NCI-H526 treated with DMSO at 0.1 percent for 48 hours (cell line): ENCODE data around the gene CBL.
"Not testable (repeated sequence)": the region's sequence is repeated elsewhere in the genome, so short reads cannot be mapped to it uniquely, and the experiment has no call there.

Source experiments
- DNase-seq: peaks from one replicate; lab custom pipeline; 2025; lab: John Stamatoyannopoulos, UW

Gene CBL

GRCh38 chr11:119185981-119186634 is 20.0 kb upstream of the CBL start:
- DNase-seq = no peak

GRCh38 chr11:119187123-119187892 is 18.8 kb upstream of the CBL start:
- no peak for DNase-seq

DNA sequence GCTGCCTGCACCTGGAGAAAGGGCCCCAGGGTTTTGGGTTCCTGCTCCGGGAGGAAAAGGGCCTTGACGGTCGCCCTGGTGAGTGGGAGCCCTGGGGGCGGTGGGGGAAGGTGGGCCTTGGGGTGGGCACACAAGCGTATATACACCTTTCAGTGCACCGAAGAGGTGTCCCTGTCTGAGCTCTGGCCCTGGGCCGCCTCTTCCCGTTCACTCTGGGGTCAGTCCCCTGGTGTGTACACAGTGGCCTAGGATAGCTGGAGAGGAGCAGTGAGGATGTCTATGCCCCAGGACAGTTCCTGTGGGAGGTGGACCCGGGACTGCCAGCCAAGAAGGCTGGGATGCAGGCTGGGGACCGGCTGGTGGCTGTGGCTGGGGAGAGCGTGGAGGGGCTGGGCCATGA is 18.1 kb upstream of the CBL start:
- no peak for DNase-seq

DNA sequence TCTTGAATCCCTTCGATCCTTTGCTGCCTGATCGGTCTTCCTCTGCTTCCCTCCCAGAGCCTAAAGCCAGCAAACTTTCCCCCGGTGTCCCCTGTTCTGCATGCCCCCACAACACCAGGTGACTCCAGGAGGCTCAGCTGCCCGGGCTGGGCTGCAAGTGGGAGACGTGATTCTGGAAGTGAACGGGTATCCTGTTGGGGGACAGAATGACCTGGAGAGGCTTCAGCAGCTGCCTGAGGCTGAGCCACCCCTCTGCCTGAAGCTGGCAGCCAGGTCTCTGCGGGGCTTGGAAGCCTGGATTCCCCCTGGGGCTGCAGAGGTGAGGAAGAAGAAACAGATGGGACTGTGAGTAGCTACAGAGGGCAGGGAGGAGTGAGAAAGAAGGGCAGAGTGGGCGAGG is 17.3 kb upstream of the CBL start:
- no peak for DNase-seq

DNA sequence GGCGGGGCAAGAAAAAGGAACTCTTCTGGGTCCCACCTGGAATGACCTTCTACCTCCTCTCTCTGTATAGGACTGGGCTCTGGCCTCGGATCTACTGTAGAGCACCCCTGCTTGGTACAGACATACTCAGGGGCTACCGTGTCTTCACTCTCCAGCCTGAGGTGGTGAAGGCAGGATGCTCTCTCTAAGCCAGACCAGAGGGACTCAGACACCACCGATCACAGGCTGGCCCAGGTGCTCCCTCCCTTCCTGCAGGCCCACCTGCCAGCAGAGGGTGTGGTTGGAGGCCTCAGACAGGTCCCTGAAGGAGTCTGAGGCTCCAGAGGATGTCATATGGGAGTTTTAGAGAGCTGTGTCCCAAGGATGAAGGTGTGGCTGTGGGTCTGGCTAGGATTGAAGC is 16.7 kb upstream of the CBL start:
- no peak for DNase-seq

DNA sequence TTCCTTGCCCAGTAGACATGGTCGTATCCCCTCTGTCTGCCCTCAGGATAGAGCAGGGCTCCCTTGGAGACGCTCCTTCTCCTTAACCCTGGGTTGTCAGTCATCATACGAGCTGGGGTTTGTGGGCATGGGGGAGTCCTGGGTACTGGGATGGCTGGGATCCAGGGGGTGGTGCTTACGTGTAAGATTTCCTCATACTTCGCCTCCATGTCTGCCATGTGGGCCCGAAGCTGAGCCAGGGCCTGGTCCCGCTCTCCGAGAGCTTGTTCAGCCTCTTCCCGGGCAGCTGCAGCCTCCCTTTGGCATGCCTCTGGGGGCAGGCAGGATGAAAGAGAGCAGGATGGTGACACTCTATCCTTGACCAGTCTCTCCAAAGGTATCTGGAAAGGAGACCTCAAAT is 15.6 kb upstream of the CBL start:
- DNase-seq = no peak

GRCh38 chr11:119191265-119191664 is 14.9 kb upstream of the CBL start:
- DNase-seq = not testable (repeated sequence)

GRCh38 chr11:119192111-119192510 is 14.0 kb upstream of the CBL start:
- DNase-seq = no peak

DNA sequence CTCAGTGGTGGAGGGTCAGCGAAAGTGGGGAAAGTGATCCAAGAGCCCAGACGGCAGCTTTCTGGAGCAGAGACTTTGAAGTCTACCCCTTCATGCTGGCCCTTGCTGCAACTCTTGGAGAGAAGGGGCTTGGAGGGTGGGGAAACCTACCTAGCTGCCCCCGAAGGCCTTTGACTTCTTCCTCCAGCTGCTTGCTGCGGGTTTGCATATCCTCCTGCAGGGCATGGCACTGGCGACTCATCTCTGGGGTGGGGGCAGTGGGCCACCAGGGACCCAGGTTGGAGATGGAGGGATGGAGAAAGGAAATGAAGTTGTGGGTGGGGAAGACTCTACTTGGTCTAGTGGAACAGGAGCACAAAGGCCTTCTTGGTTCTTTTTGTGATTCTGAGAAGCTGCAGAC is 13.1 kb upstream of the CBL start:
- DNase-seq = no peak

- DNase-seq = no peak
These were observed 12.5 kb upstream of the CBL start for GRCh38 chr11:119193626-119194025.

- DNase-seq = no peak
These were observed 11.2 kb upstream of the CBL start for GRCh38 chr11:119194811-119195440.

- DNase-seq = no peak
These were observed 10.5 kb upstream of the CBL start for GRCh38 chr11:119195680-119196079.

GRCh38 chr11:119196833-119197483 is 9.2 kb upstream of the CBL start:
- peak; percentile 97 for DNase-seq

DNA sequence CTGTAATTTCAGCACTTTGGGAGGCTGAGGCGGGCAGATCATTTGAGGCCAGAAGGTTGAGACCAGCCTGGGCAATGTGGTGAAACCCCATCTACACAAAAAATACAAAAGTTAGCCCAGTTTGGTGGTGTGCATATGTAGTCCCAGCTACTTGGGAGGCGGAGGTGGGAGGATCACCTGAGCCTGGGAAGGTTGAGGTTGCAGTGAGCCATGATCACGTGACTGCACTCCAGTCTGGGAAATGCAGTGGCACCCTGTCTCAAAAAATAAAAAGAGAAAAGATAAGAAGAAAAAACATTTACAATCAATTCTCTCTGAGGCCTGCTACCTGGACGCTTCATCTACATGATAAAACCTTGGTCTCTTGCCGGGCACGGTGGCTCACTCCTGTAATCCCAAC is 7.2 kb upstream of the CBL start:
- DNase-seq = no peak

GRCh38 chr11:119201236-119201635 is 4.9 kb upstream of the CBL start:
- not testable (repeated sequence) for DNase-seq

- no peak for DNase-seq
These were observed 3.6 kb upstream of the CBL start for GRCh38 chr11:119202554-119202953.

GRCh38 chr11:119204066-119204465 is 2.1 kb upstream of the CBL start:
- DNase-seq = no peak

- no peak for DNase-seq
These were observed 1.1 kb upstream of the CBL start for GRCh38 chr11:119205080-119205479.

DNA sequence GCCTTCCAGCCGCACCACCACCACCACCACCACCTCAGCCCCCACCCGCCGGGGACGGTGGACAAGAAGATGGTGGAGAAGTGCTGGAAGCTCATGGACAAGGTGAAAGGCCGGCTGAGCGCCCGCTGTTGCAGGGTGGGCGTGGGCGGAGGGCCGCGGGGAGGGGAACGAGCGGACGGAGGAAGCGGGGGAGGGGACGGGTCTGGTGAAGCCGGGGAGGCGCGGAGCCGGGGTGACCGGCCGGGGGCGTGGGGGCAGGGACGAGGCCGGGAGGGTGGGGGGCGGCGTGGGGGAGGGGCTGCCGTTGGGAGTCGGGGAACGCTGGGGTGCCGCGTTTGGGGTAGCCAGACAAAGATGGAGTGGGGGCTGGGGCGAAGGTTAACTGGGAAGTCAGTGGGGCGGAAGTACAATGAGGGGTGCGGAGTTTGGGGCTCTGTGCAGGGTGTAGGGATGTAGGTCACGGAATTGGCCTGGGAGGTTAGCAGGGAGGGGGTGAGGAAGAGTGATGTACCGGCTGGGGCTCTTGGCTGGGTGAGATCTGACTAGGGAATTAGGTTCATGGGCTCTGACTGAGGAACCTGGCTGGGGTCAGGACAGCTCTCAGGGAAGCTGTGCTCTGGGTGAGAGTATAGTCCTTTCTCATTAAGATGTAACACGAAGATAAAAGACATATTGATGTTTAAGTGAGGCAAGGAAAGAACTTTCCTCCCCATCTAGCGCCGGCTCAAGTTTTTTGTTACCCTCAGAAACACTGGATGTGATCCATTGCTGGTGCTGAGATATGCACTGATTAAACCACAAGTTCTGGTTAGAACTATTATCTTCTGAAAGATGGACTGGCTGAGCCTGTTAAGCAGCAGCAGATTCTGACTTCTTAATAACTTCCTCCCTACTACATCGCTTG is 624 bp downstream of the CBL start:
- DNase-seq = no peak

DNA sequence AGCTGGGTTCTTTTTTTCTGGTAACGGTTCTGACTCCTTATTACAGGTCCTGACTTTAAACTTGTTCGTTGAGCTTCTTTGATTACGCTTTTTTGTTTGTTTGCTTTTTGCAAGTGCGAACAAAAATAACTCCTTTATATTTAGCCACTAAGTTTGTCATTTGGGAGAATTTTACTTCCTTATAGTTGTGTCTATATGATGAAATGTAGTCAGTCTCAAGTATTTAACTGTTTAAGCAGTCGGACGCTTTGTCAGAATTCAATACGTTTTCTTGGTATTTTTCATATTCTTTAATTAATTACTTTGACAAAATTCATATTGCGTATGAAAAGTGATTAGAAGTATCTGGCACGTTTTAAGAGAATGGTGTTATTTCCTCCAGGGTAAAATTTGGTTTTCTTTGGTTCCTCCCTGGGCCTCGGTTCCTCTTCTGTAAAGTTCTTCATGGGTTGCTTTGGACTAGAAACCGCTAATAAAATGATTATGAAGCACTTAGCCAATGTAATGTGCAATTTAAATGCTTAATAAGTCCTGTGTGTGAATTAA is 1.3 kb downstream of the CBL start:
- no peak for DNase-seq

- no peak for DNase-seq
These were observed 3.0 kb downstream of the CBL start for GRCh38 chr11:119209186-119209585.
